ENCODE results near the gene UNC13D.
"Not testable (repeated sequence)": the region's sequence is repeated elsewhere in the genome, so short reads cannot be mapped to it uniquely, and the experiment has no call there.

UNC13D gene

GRCh38 chr17:75874323-75875181, 30.3 kb upstream of the UNC13D start:
- DNase-seq, result no peak

- no peak for DNase-seq
Measured at GRCh38 chr17:75873587-75874322, 29.6 kb upstream of the UNC13D start.

GRCh38 chr17:75872434-75873351, 28.5 kb upstream of the UNC13D start:
- peak; percentile 67 for DNase-seq

DNA sequence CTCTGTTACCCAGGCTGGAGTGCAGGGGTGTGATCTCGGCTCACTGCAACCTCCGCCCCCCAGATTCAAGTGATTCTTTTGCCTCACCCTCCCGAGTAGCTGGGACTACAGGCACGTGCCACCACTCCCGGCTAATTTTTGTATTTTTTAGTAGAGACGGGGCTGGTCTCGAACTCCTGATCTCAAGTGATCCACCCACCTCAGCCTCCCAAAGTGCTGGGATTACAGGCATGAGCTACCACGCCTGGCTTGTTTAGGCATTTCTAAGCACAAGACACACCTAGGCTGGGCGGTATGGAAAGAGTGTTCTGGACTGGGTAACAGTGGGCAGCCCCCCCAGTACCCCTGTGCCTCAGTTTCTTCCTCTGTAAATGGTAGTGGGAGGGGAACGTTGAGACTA, 26.0 kb upstream of the UNC13D start:
- not testable (repeated sequence) for DNase-seq

GRCh38 chr17:75869282-75870141, 25.3 kb upstream of the UNC13D start:
- DNase-seq, result no peak

DNA sequence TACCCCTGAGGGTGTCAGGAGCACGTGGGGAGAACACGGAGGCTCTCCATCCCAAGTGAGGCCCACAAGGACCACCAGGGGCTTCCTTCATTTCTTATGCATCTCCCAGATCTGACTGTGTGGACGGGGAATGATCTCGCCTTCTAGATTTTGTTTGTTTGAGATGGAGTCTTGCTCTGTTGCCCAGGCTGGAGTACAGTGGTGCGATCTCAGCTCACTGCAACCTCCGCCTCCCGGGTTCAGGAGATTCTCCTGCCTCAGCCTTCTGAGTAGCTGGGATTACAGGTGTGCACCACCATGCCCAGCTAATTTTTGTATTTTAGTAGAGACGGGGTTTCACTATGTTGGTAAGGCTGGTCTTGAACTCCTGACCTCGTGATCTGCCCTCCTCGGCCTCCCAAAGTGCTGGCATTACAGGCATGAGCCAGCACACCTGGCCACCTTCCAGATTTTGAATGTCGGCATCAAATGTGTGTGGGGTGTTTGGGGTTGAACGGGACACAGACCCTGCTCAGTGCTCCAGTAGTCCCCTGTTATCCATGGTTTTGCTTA, 24.6 kb upstream of the UNC13D start:
- not testable (repeated sequence) for DNase-seq

DNA sequence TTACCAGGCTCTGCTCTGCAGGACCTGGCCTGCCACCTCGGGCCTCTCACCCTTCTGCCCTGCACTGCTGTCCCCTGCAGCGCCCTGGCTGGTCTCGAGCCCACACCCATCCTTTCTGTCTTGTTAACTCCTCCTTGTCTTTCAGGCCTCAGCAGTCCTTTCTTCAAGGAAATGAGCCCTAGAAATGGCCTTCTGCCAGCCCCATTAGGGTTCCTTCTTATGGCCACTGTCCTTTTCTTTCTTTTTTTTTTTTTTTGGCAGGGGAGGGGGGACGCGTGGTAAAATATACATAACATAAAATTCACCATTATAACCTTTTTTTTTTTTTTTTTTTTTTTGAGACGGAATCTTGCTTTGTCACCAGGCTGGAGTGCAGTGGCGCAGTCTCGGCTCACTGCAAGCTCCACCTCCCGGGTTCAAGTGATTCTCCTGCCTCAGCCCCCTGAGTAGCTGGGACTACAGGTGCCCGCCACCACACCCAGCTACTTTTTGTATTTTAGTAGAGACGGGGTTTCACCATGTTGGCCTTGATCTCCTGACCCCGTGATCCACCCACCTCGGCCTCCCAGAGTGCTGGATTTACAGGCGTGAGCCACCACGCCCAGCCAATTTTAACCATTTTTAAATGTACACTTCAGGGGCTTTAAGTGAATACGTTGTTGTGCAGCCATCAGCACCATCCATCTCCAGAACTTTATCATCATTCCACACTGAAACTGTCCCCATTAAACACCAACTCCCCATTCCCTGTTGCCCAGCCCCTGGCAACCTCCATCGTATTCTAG, 21.4 kb upstream of the UNC13D start:
- not testable (repeated sequence) for DNase-seq

GRCh38 chr17:75864887-75865286, 20.7 kb upstream of the UNC13D start:
- peak; percentile 20 for DNase-seq

GRCh38 chr17:75864448-75864871, 20.3 kb upstream of the UNC13D start:
- peak; percentile 75 for DNase-seq

GRCh38 chr17:75861927-75862317, 17.7 kb upstream of the UNC13D start:
- DNase-seq, result no peak

DNA sequence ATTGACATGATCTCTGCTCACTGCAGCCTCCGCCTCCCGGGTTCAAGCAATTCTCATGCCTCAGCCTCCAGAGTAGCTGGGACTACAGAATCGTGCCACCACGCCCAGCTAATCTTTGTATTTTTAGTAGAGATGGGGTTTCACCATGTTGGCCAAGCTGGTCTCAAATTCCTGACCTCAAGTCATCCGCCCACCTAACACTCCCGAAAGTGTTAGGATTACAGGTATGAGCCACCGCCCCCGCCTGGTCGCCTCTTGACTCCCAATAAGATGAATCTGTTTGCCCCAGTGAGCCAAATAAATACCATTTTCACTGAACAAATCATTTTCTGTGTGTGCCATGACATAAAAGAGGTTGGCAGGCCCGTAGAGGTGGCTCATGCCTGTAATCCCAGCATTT, 15.2 kb upstream of the UNC13D start:
- not testable (repeated sequence) for DNase-seq

GRCh38 chr17:75856062-75856756, 12.0 kb upstream of the UNC13D start:
- DNase-seq, result no peak

- peak; percentile 99 for DNase-seq
Measured at GRCh38 chr17:75855310-75856061, 11.3 kb upstream of the UNC13D start, which contains the start of gene WBP2. TSS of gene WBP2 (minus strand) at chr17:75855335. CDS start at chr17:75855297, 38 bp downstream.

DNA sequence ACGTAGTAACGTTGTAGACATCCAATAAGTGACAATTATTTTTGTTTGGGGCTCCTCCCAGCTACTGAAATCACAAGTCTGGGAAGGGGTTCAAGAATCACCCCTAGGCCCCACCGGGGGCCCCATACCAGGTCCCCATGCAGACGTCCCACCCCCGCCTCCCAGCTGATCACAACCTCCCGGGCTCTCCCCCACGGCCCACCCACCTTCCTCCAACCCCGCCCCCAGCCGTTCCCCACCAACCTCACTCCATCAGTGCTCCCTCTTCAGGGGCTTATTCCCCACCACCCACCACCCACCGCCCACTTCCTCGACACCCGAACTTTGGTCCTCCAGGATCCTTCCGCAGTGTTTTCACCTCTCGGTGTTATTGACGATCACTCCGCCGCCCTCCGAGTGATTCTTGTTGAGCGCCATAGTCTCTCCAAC, 10.7 kb upstream of the UNC13D start:
- DNase-seq, result no peak

DNA sequence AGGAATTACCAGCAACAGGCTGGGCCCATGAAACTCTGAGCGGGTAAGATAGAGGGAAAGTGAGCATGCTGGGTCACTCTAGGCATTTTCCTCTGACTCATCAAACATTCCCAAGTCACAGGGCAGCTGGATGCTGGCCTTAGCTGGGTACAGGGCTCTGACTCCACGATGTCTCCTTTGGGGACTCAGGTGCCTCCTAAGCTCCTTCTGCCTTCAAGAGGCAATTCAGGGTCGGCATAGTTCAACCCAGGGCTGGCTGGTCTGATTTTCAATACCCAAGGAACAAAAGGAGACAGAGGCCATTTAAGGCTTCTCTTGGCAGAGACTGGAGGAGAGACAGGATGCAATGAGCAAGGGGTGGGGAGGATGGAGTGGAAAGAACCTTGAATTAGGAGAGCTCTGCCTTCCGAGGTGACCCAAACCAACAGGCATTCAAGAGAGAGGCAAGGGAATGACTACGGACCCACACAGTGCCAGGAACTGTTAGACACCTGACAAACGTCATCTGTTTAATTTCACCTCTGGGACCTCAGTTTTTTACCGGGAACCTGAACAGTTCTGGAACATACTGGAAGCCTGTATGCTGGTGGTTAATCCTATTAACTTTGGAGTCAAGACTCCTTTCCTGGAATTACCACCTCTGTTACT, 10.0 kb upstream of the UNC13D start:
- no peak for DNase-seq

DNA sequence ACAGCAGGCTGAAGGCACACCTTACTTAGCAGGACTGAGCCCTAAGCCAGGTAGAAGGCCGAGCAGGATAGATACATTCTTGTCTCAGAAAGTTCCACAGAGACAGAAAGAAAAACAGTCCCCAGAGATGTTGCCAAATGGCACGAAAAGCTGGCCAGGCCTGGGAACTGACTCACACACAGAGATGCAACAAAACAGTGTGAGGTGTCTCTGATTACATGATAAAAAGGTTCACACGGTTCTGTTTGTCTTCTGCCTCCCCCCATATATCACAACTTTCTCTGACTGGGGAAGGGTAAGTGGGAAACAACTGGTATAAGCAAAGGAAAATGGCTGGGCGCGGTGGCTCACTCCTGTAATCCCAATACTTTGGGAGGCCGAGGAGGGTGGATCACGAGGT, 9.2 kb upstream of the UNC13D start:
- no peak for DNase-seq

DNA sequence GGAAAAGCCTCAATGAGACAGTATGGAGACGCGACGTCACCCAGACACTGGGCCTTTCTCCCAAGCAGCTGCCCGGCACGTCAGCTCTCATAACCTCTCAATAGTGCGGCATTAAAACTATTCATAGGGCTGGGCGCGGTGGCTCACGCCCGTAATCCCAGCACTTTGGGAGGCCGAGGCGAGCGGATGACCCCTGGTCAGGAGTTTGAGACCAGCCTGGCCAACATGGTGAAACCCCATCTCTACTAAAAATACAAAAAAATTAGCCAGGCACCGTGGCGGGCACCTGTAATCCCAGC, 7.4 kb upstream of the UNC13D start:
- not testable (repeated sequence) for DNase-seq

- no peak for DNase-seq
Measured at GRCh38 chr17:75850928-75851692, 6.9 kb upstream of the UNC13D start.
